OCI-LY1 (cell line): ENCODE measurements around the gene ADAMTS3.

Experiments used
- H2AFZ ChIP-seq: fragments of 200-600 bp; sonication (generic), shearing (Covaris generic); 2 replicates; pipeline ENCODE4 v1.6.0; 2014; ENCODE audit warnings: antibody characterized with exemption, mild to moderate bottlenecking, low read length
- H3F3A ChIP-seq: fragments of 200-600 bp; sonication (generic), shearing (Covaris generic); 2 replicates; pipeline ENCODE4 v1.6.0; 2014; ENCODE audit warnings: mild to moderate bottlenecking, antibody characterized with exemption, low read length, moderate library complexity; ENCODE audit not compliant: insufficient read depth
- H3K27ac ChIP-seq: fragments of 200-600 bp; sonication (generic); 2 replicates; pipeline ENCODE4 v1.5.1; 2014; ENCODE audit warnings: low read length, mixed run types, mild to moderate bottlenecking, low read depth; ENCODE audit not compliant: poor library complexity, severe bottlenecking
- H3K27me3 ChIP-seq: fragments of 200-600 bp; sonication (generic); 2 replicates; pipeline ENCODE4 v1.6.0; 2014; ENCODE audit warnings: antibody characterized with exemption, mild to moderate bottlenecking, low read length, moderate library complexity; ENCODE audit not compliant: insufficient read depth
- H3K36me3 ChIP-seq: fragments of 200-600 bp; sonication (generic); 2 replicates; pipeline ENCODE4 v1.6.1; 2014; ENCODE audit warnings: mild to moderate bottlenecking, antibody characterized with exemption, low read length, moderate library complexity, mixed read lengths; ENCODE audit not compliant: insufficient read depth
- H3K4me1 ChIP-seq: fragments of 200-600 bp; sonication (generic); 2 replicates; pipeline ENCODE4 v1.5.1; 2014; ENCODE audit warnings: mild to moderate bottlenecking, low read length, moderate library complexity; ENCODE audit not compliant: insufficient read depth, severe bottlenecking
- H3K4me2 ChIP-seq: fragments of 200-600 bp; sonication (generic), shearing (Covaris generic); 2 replicates; pipeline ENCODE4 v1.6.1; 2014; ENCODE audit warnings: low read length
- H3K4me3 ChIP-seq: fragments of 200-600 bp; sonication (generic); 2 replicates; pipeline ENCODE4 v1.5.1; 2014; ENCODE audit warnings: low read length, low read depth, mild to moderate bottlenecking, mixed read lengths; ENCODE audit not compliant: poor library complexity, severe bottlenecking
- H3K79me2 ChIP-seq: fragments of 200-600 bp; shearing (Covaris generic); 2 replicates; pipeline ENCODE4 v1.6.1; 2016; ENCODE audit warnings: mixed run types, low read length, mixed read lengths; ENCODE audit not compliant: insufficient read depth
- H3K9ac ChIP-seq: fragments of 200-600 bp; sonication (generic), shearing (Covaris generic); 2 replicates; pipeline ENCODE4 v1.6.1; 2014; ENCODE audit warnings: mild to moderate bottlenecking, low read length, mixed read lengths
- H3K9me2 ChIP-seq: fragments of 200-600 bp; sonication (generic), shearing (Covaris generic); 2 replicates; pipeline ENCODE4 v1.6.1; 2014; ENCODE audit warnings: low read depth, mild to moderate bottlenecking, low read length, mixed read lengths
- H3K9me3 ChIP-seq: fragments of 200-600 bp; shearing (Covaris generic); 2 replicates; pipeline ENCODE4 v1.6.1; 2014; ENCODE audit warnings: low read length, mixed read lengths
- H4K20me1 ChIP-seq: fragments of 200-600 bp; sonication (generic), shearing (Covaris generic); 2 replicates; pipeline ENCODE4 v1.6.0; 2016; ENCODE audit warnings: mild to moderate bottlenecking, low read length; ENCODE audit not compliant: insufficient read depth
- CTCF ChIP-seq: fragments of 200-600 bp; sonication (generic), shearing (Covaris generic); IDR thresholded peaks from 2 replicates; pipeline ENCODE4 v1.5.1; 2017; ENCODE audit warnings: mild to moderate bottlenecking, antibody characterized with exemption, low read length, moderate library complexity, mixed read lengths
- EZH2 ChIP-seq: fragments of 200-600 bp; sonication (generic), shearing (Covaris generic); IDR thresholded peaks from 2 replicates; pipeline ENCODE4 v1.8.0; 2017; ENCODE audit warnings: borderline replicate concordance, mixed run types, mild to moderate bottlenecking, antibody characterized with exemption, low read length, moderate library complexity, mixed read lengths

The ADAMTS3 gene

GRCh38 chr4:72531322-72531721 lies 37.7 kb downstream of the ADAMTS3 start:
- H3K4me3 ChIP-seq: no peak overlapping the region
- H3K9me3 ChIP-seq: no peaks in the 10 kb centered on the region
- no peak overlapping the region for H3K27ac ChIP-seq
- no peaks in the 10 kb centered on the region for H3K9me2 ChIP-seq
- no peaks in the 10 kb centered on the region for H3K27me3 ChIP-seq
- no peak overlapping the region for H3K9ac ChIP-seq
- H3F3A ChIP-seq: no peaks in the 10 kb centered on the region
- no peak overlapping the region for H3K4me2 ChIP-seq
- no peaks in the 10 kb centered on the region for H3K4me1 ChIP-seq
- TF ChIP-seq CTCF (no peak), EZH2 (no peak)
- no peaks in the 10 kb centered on the region for H4K20me1 ChIP-seq
- no peak overlapping the region for H2AFZ ChIP-seq
- no peaks in the 10 kb centered on the region for H3K36me3 ChIP-seq
- no peaks in the 10 kb centered on the region for H3K79me2 ChIP-seq

GRCh38 chr4:72529148-72529822 lies 39.7 kb downstream of the ADAMTS3 start:
- Histone ChIP-seq H2AFZ (no peak overlapping the region), H3K4me2 (no peak overlapping the region), H3K27me3 (no peaks in the 10 kb centered on the region), H3K4me3 (no peak overlapping the region), H3K9me3 (no peaks in the 10 kb centered on the region), H3F3A (no peaks in the 10 kb centered on the region), H3K9me2 (no peaks in the 10 kb centered on the region), H3K9ac (no peak overlapping the region), H3K4me1 (no peaks in the 10 kb centered on the region), H3K36me3 (no peaks in the 10 kb centered on the region), H4K20me1 (no peaks in the 10 kb centered on the region), H3K79me2 (no peaks in the 10 kb centered on the region), H3K27ac (no peak overlapping the region)
- no peak for TF ChIP-seq CTCF
- no peak for TF ChIP-seq EZH2

- no peaks in the 10 kb centered on the region for H3F3A ChIP-seq
- no peak overlapping the region for H3K4me3 ChIP-seq
- no peaks in the 10 kb centered on the region for H3K27me3 ChIP-seq
- no peak overlapping the region for H3K4me2 ChIP-seq
- H3K27ac ChIP-seq: no peak overlapping the region
- H2AFZ ChIP-seq: no peak overlapping the region
- TF ChIP-seq CTCF: no peak
- no peak for TF ChIP-seq EZH2
- no peaks in the 10 kb centered on the region for H3K9me2 ChIP-seq
- H3K9me3 ChIP-seq: no peaks in the 10 kb centered on the region
- H3K9ac ChIP-seq: no peak overlapping the region
- no peaks in the 10 kb centered on the region for H4K20me1 ChIP-seq
- H3K79me2 ChIP-seq: no peaks in the 10 kb centered on the region
- H3K36me3 ChIP-seq: no peaks in the 10 kb centered on the region
- no peaks in the 10 kb centered on the region for H3K4me1 ChIP-seq
Observed at GRCh38 chr4:72527038-72527646, 41.9 kb downstream of the ADAMTS3 start.
